GM08714 (cell line): Measurements from ENCODE around the gene AMH.

ENCODE experiments used
- H3K4me3 ChIP-seq: fragments of 200-500 bp; sonication (Bioruptor generic); 2 replicates; pipeline ENCODE4 v1.5.1; 2014; ENCODE audit warnings: mild to moderate bottlenecking, low read length, inconsistent platforms
- ZNF274 ChIP-seq: IDR thresholded peaks from 2 replicates; pipeline ENCODE4 v1.6.1; 2012; ENCODE audit warnings: mild to moderate bottlenecking, low read depth, low read length

AMH gene

DNA sequence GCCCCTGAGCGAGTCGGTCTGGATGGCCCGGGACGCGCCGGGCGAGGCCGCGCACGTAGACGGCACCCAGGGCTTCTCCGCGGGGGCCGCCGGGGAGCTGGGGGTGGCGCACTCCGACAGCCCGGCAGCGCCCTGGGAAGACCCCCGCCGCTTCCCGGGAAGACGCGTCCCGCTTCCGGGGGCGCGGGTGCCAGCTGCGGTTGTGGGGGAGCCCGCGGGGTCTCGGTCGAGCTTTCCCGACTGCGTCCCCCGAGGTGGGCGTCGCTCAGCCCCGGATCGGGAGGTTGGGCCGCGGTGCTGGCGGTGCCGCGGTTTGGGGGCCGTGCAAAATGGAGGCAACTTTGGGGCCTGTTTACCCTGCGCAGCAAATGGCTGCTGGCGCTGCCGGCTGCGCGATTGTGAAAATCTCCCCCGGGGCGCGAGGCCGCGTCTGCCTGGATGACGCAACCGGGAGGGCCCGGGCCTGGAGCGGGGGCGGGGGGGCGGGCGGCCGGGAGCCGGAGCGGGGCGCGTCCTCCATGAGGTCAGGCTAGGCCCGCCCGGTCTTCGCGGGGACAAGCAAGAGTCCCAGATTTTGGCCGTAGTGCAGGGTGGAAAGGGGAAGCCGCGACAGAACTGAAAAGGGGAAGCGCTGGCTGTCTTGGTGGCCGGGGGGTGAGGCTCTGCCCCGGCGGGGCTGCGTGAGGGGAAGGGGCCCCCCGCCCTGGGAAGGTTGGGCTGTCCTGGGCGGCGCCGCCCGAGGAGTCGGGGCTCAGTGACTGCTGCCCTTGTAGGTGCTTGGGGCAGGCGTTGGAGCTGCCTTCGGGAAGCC is 21.5 kb downstream of the AMH start:
- no peak for TF ChIP-seq ZNF274
- peak overlapping the region; percentile 87 for H3K4me3 ChIP-seq

DNA sequence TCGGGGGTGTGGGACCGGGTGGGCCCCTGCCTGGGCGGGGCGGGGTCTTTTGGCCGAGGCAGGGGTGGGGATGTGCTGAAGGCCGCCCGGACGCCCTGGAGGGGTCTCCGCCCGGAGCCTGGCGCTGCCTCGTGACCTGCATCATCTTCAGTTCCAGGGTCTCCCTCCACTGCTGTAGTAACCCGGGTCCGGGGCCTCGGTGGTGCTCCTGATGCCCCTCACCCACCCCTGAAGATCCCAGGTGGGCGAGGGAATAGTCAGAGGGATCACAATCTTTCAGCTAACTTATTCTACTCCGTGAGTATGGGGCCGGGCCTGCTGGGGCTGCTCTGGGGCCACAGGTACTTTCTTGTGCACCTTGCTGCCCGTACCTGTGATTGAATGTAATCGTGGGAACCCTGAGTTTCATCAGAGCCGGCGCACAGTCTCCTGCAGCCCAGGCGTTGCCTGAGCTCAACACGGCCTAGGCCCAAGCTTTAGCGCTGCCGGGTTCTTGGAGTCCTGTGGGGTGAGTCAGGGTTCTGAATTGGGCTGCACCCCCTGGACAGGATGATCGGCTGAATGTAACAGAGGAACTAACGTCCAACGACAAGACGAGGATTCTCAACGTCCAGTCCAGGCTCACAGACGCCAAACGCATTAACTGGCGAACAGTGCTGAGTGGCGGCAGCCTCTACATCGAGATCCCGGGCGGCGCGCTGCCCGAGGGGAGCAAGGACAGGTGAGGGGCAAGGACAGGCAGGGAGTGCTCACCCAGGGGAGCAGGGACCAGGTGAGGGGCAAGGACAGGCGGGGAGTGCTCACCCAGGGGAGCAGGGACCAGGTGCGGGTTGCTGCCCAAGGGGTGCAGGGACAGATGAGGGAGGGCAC is 22.3 kb downstream of the AMH start:
- no peak for TF ChIP-seq ZNF274

DNA sequence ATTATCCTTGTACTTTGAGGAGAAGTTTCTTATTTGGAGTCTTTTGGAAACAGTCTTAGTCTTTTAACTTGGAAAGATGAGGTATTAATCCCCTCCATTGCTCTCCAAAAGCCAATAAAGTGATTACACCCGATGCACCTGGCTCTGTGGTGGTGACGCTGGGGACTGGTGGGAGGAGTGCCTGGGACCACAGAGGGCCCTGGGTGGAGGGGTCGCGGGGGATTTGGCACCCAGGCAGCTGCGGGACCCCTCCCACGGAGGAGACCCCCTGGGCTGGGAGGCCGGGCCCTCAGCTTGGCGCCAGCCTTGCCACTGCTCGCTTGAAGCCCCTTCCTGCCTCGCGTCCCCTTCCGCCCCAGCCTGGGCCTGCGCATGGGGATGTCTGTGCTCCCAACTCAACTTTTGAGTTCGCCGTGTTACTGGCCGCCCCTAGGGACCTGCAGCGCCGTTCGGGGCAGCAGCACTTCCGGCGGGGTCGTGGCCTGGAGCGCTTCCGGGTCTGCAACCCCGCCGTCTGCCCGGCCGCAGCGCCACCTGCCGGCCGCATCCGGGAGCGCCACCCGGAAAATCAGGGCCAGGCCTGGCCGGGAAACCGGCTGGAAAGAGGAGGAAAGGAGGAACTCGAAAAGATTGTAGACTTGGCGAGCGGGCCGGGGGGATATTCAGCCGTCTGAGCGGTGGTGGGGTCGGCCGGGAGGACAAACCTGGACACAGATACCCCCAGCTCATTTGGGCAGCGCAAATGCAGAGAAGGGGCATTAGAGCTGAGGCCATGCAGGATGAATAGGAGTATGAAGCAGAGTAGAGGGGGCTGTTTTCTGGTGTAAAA is 24.4 kb downstream of the AMH start:
- no peak for TF ChIP-seq ZNF274
- H3K4me3 ChIP-seq, result peak overlapping the region; percentile 3; the same call in 1 of the 2 replicates

More for the DNA sequence above, 22.3 kb downstream of the AMH start:
- H3K4me3 ChIP-seq, result peak overlapping the region; percentile 87

DNA sequence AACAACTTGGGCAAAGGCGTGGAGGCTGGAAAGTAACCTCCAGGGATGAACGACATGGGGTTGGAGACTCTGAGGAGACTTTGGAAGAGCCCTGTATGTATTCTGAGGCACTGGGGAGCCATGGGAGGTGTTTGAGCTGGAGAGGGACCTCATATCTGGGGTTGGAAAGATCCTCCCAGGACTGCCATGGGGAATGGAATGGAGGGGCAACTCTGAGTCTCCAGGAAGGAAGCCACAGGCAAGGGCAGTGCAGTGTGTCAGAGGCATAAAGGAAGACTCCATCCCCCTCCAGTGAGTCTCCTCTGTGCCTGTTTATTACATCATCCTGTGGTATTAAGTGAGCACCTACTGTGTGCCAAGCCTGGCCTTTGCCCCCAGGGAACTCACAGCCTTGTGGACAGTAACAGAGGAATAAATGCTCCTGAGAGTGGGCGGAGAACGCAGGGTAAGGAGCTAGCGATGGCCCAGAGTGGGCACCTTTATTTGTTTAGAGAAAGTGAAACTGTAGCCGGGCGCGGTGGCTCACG is 25.1 kb downstream of the AMH start:
- H3K4me3 ChIP-seq, result no peak overlapping the region
- TF ChIP-seq ZNF274, result no peak

DNA sequence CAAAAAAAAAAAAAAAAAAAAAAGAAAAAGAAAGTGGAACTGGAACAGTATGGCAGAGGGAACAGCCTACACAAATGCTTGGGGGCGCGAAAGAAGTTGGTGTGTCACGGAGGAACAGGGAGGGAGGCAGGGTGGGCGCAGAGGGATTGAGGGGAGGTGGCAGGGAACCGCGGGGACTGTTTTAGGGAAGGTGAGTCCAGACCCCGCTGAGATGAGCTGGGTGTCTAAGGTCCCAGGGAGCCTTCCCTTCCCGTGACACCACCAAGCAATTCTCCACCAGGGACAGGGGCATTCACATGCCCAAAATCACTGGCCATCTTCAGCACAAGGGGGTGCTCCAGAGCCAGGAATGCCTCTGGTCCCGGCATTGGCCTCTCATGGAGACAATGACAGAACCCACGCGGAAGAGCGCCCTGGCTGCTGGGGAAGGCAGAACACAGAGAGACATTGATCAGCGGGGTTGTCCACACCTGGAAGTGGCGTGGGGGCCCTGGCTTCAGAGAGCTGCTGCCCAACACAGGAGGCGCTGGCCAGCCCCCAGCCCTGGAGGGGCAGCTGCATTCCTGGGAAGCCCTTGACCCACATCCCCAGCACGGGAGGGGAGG is 25.9 kb downstream of the AMH start:
- no peak for TF ChIP-seq ZNF274
- H3K4me3 ChIP-seq, result no peak overlapping the region

DNA sequence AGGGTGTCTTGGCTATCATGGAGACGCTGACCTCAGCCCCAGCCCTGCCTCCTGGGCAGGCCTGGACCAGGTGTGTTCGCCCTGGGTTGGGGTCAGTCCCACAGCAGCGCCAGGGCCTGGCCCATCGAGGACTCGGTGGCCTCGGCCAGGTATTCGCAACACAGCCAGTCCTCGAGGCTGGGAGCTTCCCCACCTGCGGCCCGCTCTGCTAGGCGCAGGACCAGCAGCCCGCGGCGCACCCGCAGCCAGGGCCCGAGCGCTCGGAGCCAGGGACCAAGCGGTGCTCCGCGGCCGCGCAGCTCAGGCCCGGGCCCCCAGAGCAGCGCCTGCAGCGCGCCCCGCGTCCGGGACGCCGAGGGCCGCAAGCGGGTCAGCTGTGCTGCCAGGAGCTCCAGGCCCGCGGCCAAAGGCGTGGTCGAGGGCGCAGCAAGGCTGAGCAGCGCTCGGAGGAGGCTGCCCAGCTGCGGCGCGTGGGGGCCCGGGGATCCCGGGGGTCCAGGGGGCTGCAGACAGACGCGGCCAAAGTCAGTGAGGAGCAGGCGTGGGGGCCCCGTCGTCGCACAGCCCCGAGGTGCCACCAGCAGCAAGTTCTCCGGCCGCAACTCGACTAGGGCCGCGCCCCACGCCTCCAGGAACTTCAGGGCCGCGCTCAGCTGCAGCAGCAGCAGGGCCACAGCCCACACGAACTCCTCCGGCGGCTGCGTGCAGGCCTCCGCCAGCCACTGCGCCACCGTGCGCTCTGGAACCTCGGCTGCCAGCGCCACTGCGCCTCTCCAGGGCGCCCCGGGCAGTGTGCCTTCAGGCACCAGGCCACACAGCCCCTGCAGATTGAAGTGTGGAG is 26.7 kb downstream of the AMH start:
- no peak overlapping the region for H3K4me3 ChIP-seq
- TF ChIP-seq ZNF274, result no peak

DNA sequence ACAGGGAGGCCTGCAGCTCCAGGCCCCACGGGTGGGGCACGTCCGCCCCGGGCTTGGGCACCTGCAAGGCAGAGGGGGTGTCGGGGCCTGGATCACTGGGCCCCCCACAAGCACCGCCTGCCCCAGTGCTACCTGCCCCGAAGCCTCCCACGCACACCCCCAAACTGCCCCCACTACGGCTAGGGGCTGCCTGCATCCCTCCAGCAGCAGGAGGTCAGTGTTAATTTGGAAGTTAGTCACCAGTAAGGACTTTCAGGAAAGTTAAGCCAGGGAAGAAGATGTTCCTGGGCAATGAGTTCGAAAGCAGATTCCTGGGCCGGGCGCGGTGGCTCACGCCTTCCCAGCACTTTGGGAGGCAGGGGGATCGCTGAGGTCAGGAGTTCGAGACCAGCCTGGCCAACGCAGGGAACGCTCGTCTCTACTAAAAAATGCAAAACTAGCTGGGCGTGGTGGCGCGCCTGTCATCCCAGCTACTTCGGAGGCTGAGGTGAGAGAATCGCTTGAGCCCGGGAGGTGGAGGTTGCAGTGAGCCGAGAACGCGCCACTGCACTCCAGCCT is 27.4 kb downstream of the AMH start:
- TF ChIP-seq ZNF274, result no peak
- no peak overlapping the region for H3K4me3 ChIP-seq

DNA sequence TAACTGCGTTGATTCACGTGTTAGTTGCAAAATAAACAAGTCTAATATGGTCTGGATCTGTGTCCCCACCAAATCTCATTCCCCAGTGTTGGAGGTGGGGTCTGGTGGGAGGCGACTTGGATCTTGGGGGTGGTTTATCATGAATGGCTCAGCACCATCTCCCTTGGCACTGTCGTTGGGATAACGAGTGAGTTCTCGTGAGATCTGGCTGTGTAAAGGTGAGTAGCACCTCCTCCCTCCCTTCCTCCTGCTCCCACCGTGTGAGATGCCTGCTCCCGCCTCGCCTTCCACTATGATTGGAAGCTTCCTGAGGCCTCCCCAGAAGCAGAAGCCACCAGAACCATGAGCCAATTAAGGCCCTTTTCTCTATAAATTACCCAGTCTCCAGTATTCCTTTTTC is 28.0 kb downstream of the AMH start:
- TF ChIP-seq ZNF274, result no peak
- no peak overlapping the region for H3K4me3 ChIP-seq

DNA sequence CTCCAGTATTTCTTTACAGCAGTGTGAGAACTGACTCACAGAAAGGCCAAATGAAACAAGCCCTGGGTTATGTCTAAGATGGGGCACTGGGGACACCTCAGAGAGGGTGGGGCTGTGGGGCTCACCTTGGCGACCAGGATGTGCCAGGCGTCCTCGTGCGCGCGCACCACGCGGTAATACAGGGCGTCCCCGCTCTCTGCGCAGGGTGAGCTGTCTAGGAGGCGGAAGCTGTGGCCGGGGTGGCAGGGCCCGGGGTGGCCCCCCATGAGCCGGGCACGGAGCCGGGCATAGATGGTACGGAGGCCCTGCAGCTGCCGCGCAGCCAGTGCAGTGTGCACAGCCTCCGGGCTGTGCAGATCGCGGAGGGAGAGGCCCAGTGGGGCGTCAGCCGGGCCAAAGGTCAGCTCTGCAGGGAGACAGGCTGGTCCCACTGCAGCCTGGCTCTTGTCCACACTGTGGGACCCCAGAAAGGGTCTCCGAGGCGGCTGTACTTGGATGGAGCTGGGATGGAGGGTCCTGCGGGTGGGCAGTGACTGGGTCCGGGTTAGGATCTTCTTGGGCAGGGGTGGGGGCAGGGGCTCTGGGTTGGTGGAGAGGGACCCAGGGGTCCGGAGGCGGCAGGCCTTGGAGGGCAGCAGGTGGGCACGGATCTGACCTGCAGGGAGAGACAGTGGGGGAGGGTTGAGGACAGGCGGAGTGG is 29.5 kb downstream of the AMH start:
- TF ChIP-seq ZNF274, result no peak
- no peak overlapping the region for H3K4me3 ChIP-seq

DNA sequence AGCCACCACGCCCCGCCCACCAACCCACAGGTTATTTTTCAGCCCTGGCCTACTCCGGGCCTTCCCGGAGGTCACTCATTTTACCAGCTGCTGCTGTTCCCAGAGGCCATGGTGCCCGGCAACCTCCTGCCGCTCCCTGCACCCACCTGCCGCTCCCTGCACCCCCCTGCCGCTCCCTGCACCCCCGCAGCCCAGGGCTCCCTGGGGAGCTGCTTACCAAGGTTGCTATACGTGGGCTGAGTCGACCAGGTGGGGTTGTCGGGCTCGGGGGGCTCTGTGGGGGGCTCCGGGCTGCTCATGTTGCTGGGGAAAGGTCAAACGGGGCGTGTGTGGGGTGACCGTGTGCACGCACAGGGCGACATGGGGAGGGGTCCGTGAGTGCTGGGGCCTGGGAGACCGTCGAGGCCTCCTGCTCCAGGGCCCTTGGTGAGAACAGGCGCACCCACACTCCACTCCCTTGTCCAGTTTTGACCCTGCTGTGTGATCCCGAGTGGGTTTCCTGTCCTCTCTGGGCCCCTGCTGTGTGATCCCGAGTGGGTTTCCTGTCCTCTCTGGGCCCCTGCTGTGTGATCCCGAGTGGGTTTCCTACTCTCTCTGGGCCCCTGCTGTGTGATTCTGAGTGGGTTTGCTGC is 31.6 kb downstream of the AMH start:
- H3K4me3 ChIP-seq, result no peak overlapping the region
- TF ChIP-seq ZNF274, result no peak

DNA sequence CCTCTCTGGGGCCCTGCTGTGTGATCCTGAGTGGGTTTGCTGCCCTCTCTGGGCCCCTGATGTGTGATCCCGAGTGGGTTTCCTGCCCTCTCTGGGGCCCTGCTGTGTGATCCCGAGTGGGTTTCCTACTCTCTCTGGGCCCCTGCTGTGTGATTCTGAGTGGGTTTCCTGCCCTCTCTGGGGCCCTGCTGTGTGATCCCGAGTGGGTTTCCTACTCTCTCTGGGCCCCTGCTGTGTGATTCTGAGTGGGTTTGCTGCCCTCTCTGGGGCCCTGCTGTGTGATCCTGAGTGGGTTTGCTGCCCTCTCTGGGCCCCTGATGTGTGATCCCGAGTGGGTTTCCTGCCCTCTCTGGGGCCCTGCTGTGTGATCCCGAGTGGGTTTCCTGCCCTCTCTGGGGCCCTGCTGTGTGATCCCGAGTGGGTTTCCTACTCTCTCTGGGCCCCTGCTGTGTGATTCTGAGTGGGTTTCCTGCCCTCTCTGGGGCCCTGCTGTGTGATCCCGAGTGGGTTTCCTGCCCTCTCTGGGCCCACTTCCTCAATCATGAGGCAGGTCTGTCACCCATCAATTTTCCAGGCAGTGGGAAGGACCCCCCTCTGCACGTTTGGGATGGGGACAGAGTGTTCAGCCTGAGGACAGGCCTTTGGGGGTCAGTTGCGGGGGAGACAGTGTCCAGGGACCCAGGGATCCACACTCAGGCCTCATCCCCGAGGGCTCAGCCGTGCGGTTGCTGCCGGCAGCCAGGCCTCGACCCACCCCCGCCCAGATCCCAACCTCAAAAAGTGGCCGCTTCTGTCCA is 32.3 kb downstream of the AMH start:
- H3K4me3 ChIP-seq, result peak overlapping the region; percentile 15; the same call in 1 of the 2 replicates
